ENCODE results near the gene ENO4. TPM values are rescaled to one million over a fixed set of nuclear protein-coding genes. Genes with fewer than 3 reads are reported as not detected.
A peak's percentile ranks its signal among the peaks of the same experiment; 100 is the strongest.

The ENO4 gene
- total RNA-seq (2014; rRNA removed; shearing (Covaris generic)), result 0.17 and 0.58 TPM in 2 replicates

- DNase-seq (ENCODE audit: low spot score), result peak; percentile 83
These were observed at the start of gene ENO4 for GRCh38 chr10:116849248-116850057. Gene ENO4, plus strand, starts transcription at chr10:116849499. Its CDS starts 68 bp downstream, at chr10:116849567.

GRCh38 chr10:116800286-116800929, 48.9 kb upstream of the ENO4 start:
- no peak for DNase-seq (ENCODE audit: low spot score)

- DNase-seq (ENCODE audit: low spot score), result no peak
These were observed 47.6 kb upstream of the ENO4 start for GRCh38 chr10:116801658-116802057.

GRCh38 chr10:116802474-116802873, 46.8 kb upstream of the ENO4 start:
- no peak for DNase-seq (ENCODE audit: low spot score)

GRCh38 chr10:116802876-116803275, 46.4 kb upstream of the ENO4 start:
- DNase-seq (ENCODE audit: low spot score), result no peak

- no peak for DNase-seq (ENCODE audit: low spot score)
These were observed 45.6 kb upstream of the ENO4 start for GRCh38 chr10:116803451-116804249.

GRCh38 chr10:116808706-116809105, 40.6 kb upstream of the ENO4 start:
- DNase-seq (ENCODE audit: low spot score), result no peak

GRCh38 chr10:116809483-116810119, 39.7 kb upstream of the ENO4 start:
- DNase-seq (ENCODE audit: low spot score), result peak; percentile 15

GRCh38 chr10:116810120-116810500, 39.2 kb upstream of the ENO4 start:
- no peak for DNase-seq (ENCODE audit: low spot score)

- no peak for DNase-seq (ENCODE audit: low spot score)
These were observed 38.4 kb upstream of the ENO4 start for GRCh38 chr10:116810895-116811294.

- DNase-seq (ENCODE audit: low spot score), result no peak
These were observed 37.6 kb upstream of the ENO4 start for GRCh38 chr10:116811691-116812090.

GRCh38 chr10:116815641-116816415, 33.5 kb upstream of the ENO4 start:
- no peak for DNase-seq (ENCODE audit: low spot score)

- no peak for DNase-seq (ENCODE audit: low spot score)
These were observed 32.1 kb upstream of the ENO4 start for GRCh38 chr10:116817178-116817577.

GRCh38 chr10:116817780-116818343, 31.4 kb upstream of the ENO4 start:
- DNase-seq (ENCODE audit: low spot score), result no peak

- no peak for DNase-seq (ENCODE audit: low spot score)
These were observed 29.2 kb upstream of the ENO4 start for GRCh38 chr10:116819999-116820677.

GRCh38 chr10:116825901-116826300, 23.4 kb upstream of the ENO4 start:
- no peak for DNase-seq (ENCODE audit: low spot score)

- DNase-seq (ENCODE audit: low spot score), result no peak
These were observed 22.5 kb upstream of the ENO4 start for GRCh38 chr10:116826803-116827202.

GRCh38 chr10:116827214-116827671, 22.1 kb upstream of the ENO4 start:
- DNase-seq (ENCODE audit: low spot score), result no peak

GRCh38 chr10:116828116-116828515, 21.2 kb upstream of the ENO4 start:
- DNase-seq (ENCODE audit: low spot score), result no peak

- no peak for DNase-seq (ENCODE audit: low spot score)
These were observed 19.6 kb upstream of the ENO4 start for GRCh38 chr10:116829711-116830110.

Measured in H4 (cell line).